Stimulated activated CD4-positive, alpha-beta T cell treated with anti-CD3 and anti-CD28 coated beads, Interleukin-1b, Interleukin-23, amount 100 ng/mL, for 4 hours (primary cell): ENCODE data around the gene U2SURP.
"Not testable (repeated sequence)": the region's sequence is repeated elsewhere in the genome, so short reads cannot be mapped to it uniquely, and the experiment has no call there.

Source experiments
- DNase-seq, 2 donors: peaks; one replicate each; pipeline ENCODE4 v3.0.0-alpha.2; 2020; ENCODE audit warnings: low read depth in 2 of 2

The U2SURP gene

GRCh38 chr3:143071776-143072175 lies 70.4 kb downstream of the U2SURP start:
- no peak for DNase-seq

- DNase-seq = not testable (repeated sequence)
Observed at GRCh38 chr3:143072298-143073020, 71.1 kb downstream of the U2SURP start.

- DNase-seq = not testable (repeated sequence)
Observed at GRCh38 chr3:143073541-143073940, 72.2 kb downstream of the U2SURP start.

GRCh38 chr3:143073983-143074382 lies 72.6 kb downstream of the U2SURP start:
- not testable (repeated sequence) for DNase-seq

- DNase-seq = no peak
Observed at GRCh38 chr3:143078883-143079282, 77.5 kb downstream of the U2SURP start.

GRCh38 chr3:143080196-143080595 lies 78.8 kb downstream of the U2SURP start:
- no peak for DNase-seq

- no peak for DNase-seq
Observed at GRCh38 chr3:143081365-143081764, 80.0 kb downstream of the U2SURP start.

- DNase-seq = no peak
Observed at GRCh38 chr3:143081844-143082778, 80.7 kb downstream of the U2SURP start.

GRCh38 chr3:143083781-143084180 lies 82.4 kb downstream of the U2SURP start:
- no peak for DNase-seq

GRCh38 chr3:143084856-143085731 lies 83.7 kb downstream of the U2SURP start:
- DNase-seq = no peak

GRCh38 chr3:143088835-143089234 lies 87.5 kb downstream of the U2SURP start:
- DNase-seq = no peak

- DNase-seq = no peak
Observed at GRCh38 chr3:143089965-143090364, 88.6 kb downstream of the U2SURP start.

- no peak for DNase-seq
Observed at GRCh38 chr3:143090486-143090885, 89.1 kb downstream of the U2SURP start.

GRCh38 chr3:143090976-143091837 lies 89.8 kb downstream of the U2SURP start:
- DNase-seq = no peak

- DNase-seq = no peak
Observed at GRCh38 chr3:143092191-143092590, 90.8 kb downstream of the U2SURP start.

GRCh38 chr3:143095813-143096212 lies 94.4 kb downstream of the U2SURP start:
- DNase-seq = no peak

GRCh38 chr3:143098032-143098764 lies 96.8 kb downstream of the U2SURP start:
- no peak for DNase-seq

GRCh38 chr3:143099210-143099609 lies 97.8 kb downstream of the U2SURP start:
- DNase-seq = no peak

GRCh38 chr3:143099690-143100089 lies 98.3 kb downstream of the U2SURP start:
- no peak for DNase-seq

GRCh38 chr3:143100451-143100850 lies 99.1 kb downstream of the U2SURP start:
- DNase-seq = no peak
